Neural cell (in vitro differentiated cells): ENCODE data around the gene HIBADH. TPM values are rescaled to one million over a fixed set of nuclear protein-coding genes. Genes with fewer than 3 reads are reported as not detected.

ENCODE experiments used
- H2AFZ ChIP-seq: fragments of 200-600, 300-800 bp; sonication (generic), shearing (Covaris generic); 2 replicates; pipeline ENCODE4 v1.6.0; 2014; ENCODE audit warnings: low read depth, mild to moderate bottlenecking, antibody characterized with exemption, low read length, moderate library complexity
- H3F3A ChIP-seq: fragments of 200-600 bp; shearing (Covaris generic); 2 replicates; pipeline ENCODE4 v1.6.1; 2016; ENCODE audit warnings: mild to moderate bottlenecking, moderate library complexity, mixed read lengths, antibody characterized with exemption, low read length; ENCODE audit not compliant: insufficient read depth, poor library complexity, severe bottlenecking
- H3K27ac ChIP-seq: fragments of 200-600, 300-800 bp; sonication (generic), shearing (Covaris generic); 2 replicates; pipeline ENCODE4 v1.5.1; 2014; ENCODE audit warnings: mild to moderate bottlenecking, low read length, moderate library complexity
- H3K27me3 ChIP-seq: fragments of 300-800, 200-600 bp; sonication (generic), shearing (Covaris generic); 2 replicates; pipeline ENCODE4 v1.6.0; 2014; ENCODE audit warnings: mild to moderate bottlenecking, low read depth, low read length, moderate library complexity; ENCODE audit not compliant: insufficient read depth
- H3K36me3 ChIP-seq: fragments of 300-800, 200-600 bp; sonication (generic), shearing (Covaris generic); 2 replicates; pipeline ENCODE4 v1.5.1; 2014; ENCODE audit warnings: mild to moderate bottlenecking, antibody characterized with exemption, low read length, moderate library complexity; ENCODE audit not compliant: insufficient read depth
- H3K4me2 ChIP-seq: fragments of 300-800, 200-600 bp; sonication (generic), shearing (Covaris generic); 2 replicates; pipeline ENCODE4 v1.6.0; 2014; ENCODE audit warnings: mild to moderate bottlenecking, low read length
- H3K4me3 ChIP-seq: fragments of 300-800, 200-600 bp; sonication (generic), shearing (Covaris generic); 2 replicates; pipeline ENCODE4 v1.5.1; 2014; ENCODE audit warnings: mild to moderate bottlenecking, low read length, moderate library complexity
- H3K79me2 ChIP-seq: fragments of 200-600 bp; shearing (Covaris generic); replicated peaks from 2 replicates; pipeline ENCODE4 v1.6.0; 2014; ENCODE audit warnings: mild to moderate bottlenecking, low read length, moderate library complexity; ENCODE audit not compliant: insufficient read depth
- H3K9ac ChIP-seq: fragments of 300-800, 200-600 bp; sonication (generic), shearing (Covaris generic); 2 replicates; pipeline ENCODE4 v1.6.1; 2016; ENCODE audit warnings: mild to moderate bottlenecking, low read length, mixed read lengths
- H3K9me2 ChIP-seq: fragments of 200-600 bp; shearing (Covaris generic); 2 replicates; pipeline ENCODE4 v1.6.1; 2016; ENCODE audit warnings: mild to moderate bottlenecking, low read length, mixed read lengths; ENCODE audit not compliant: insufficient read depth
- H3K9me3 ChIP-seq: fragments of 200-600, 300-800 bp; sonication (generic), shearing (Covaris generic); 2 replicates; pipeline ENCODE4 v1.6.1; 2016; ENCODE audit warnings: mild to moderate bottlenecking, mixed run types, low read length, moderate library complexity, mixed read lengths
- H4K20me1 ChIP-seq: fragments of 200-600 bp; shearing (Covaris generic); 2 replicates; pipeline ENCODE4 v1.6.1; 2016; ENCODE audit warnings: mild to moderate bottlenecking, mixed run types; ENCODE audit not compliant: insufficient read depth
- CTCF ChIP-seq: fragments of 450-650 bp; IDR thresholded peaks from 2 replicates; pipeline ENCODE4 v1.5.1; 2014; ENCODE audit warnings: antibody characterized with exemption, mild to moderate bottlenecking, moderate library complexity; ENCODE audit not compliant: poor library complexity, severe bottlenecking
- EP300 ChIP-seq: fragments of 450-650 bp; conservative IDR thresholded peaks from 2 replicates; pipeline ENCODE4 v1.6.1; 2014; ENCODE audit warnings: antibody characterized with exemption, mild to moderate bottlenecking, moderate library complexity; ENCODE audit not compliant: poor library complexity, severe bottlenecking
- EZH2 ChIP-seq: fragments of 200-600, 300-800 bp; shearing (Covaris generic), sonication (generic); IDR thresholded peaks from 2 replicates; pipeline ENCODE4 v1.6.1; 2014; ENCODE audit warnings: antibody characterized with exemption, low read length, borderline replicate concordance, mild to moderate bottlenecking; ENCODE audit not compliant: insufficient read depth, poor library complexity, severe bottlenecking
- MXI1 ChIP-seq: fragments of 450-650 bp; conservative IDR thresholded peaks from 2 replicates; pipeline ENCODE4 v1.6.1; 2014; ENCODE audit warnings: antibody characterized with exemption, mild to moderate bottlenecking; ENCODE audit not compliant: poor library complexity, severe bottlenecking
- POLR2AphosphoS5 ChIP-seq: IDR thresholded peaks from 2 replicates; pipeline ENCODE4 v1.6.1; 2012
- RAD21 ChIP-seq: fragments of 450-650 bp; conservative IDR thresholded peaks from 2 replicates; pipeline ENCODE4 v1.6.1; 2014; ENCODE audit warnings: antibody characterized with exemption, mild to moderate bottlenecking, moderate library complexity
- SMC3 ChIP-seq: fragments of 450-650 bp; conservative IDR thresholded peaks from 2 replicates; pipeline ENCODE4 v1.6.1; 2014; ENCODE audit warnings: antibody characterized with exemption, mild to moderate bottlenecking, moderate library complexity; ENCODE audit not compliant: poor library complexity
- TAF1 ChIP-seq: IDR thresholded peaks from 2 replicates; pipeline ENCODE4 v1.6.1; 2012; ENCODE audit warnings: low read depth
- polyA plus RNA-seq: library from polyadenylated mRNA; depleted of rRNA; stranded (reverse); fragments of >200 nt; gene quantifications from 2 replicates; pipeline ENCODE4 v1.2.3, GENCODE V29; 2014
- TF ChIP-seq, protein P1 (sequence below): IDR thresholded peaks from 2 replicates; pipeline ENCODE4 v1.6.1; 2012; ENCODE audit warnings: borderline replicate concordance

HIBADH gene
- polyA plus RNA-seq, 1 donor from 2014 or later, result 14.4 TPM

DNA sequence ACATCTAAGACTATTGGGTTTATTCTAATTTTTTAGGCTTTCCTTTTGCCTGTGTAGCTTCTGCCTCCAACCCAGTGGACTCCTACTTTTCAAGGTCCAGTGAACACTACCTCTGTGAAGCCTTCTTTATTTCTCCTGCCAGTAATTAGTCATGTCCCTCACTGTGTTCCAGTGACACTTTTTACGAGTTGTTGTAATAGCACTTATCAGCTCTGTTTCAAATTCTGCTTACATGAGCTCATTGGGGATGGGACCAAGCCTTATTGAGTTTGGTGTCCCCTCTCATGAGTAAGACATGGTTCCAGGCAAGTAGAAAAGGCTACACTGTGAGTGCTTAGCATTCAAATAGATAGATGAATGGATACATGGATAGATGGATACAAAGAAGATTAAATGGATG is 184.6 kb downstream of the HIBADH start:
- TF ChIP-seq EZH2 (no peak), TAF1 (no peak), MXI1 (no peak), RAD21 (no peak), SMC3 (no peak), POLR2AphosphoS5 (no peak), EP300 (no peak), CTCF (no peak)
- TF ChIP-seq, protein P1, sequence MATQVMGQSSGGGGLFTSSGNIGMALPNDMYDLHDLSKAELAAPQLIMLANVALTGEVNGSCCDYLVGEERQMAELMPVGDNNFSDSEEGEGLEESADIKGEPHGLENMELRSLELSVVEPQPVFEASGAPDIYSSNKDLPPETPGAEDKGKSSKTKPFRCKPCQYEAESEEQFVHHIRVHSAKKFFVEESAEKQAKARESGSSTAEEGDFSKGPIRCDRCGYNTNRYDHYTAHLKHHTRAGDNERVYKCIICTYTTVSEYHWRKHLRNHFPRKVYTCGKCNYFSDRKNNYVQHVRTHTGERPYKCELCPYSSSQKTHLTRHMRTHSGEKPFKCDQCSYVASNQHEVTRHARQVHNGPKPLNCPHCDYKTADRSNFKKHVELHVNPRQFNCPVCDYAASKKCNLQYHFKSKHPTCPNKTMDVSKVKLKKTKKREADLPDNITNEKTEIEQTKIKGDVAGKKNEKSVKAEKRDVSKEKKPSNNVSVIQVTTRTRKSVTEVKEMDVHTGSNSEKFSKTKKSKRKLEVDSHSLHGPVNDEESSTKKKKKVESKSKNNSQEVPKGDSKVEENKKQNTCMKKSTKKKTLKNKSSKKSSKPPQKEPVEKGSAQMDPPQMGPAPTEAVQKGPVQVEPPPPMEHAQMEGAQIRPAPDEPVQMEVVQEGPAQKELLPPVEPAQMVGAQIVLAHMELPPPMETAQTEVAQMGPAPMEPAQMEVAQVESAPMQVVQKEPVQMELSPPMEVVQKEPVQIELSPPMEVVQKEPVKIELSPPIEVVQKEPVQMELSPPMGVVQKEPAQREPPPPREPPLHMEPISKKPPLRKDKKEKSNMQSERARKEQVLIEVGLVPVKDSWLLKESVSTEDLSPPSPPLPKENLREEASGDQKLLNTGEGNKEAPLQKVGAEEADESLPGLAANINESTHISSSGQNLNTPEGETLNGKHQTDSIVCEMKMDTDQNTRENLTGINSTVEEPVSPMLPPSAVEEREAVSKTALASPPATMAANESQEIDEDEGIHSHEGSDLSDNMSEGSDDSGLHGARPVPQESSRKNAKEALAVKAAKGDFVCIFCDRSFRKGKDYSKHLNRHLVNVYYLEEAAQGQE, result no peak
- H3K27ac ChIP-seq, result no peak overlapping the region
- H3K36me3 ChIP-seq, result no peaks in the 10 kb centered on the region
- H3K4me3 ChIP-seq, result no peak overlapping the region
- no peaks in the 10 kb centered on the region for H4K20me1 ChIP-seq
- H3K4me2 ChIP-seq, result no peak overlapping the region
- H3K79me2 ChIP-seq, result no peaks in the 10 kb centered on the region
- H2AFZ ChIP-seq, result no peak overlapping the region
- H3K9ac ChIP-seq, result no peak overlapping the region
- H3F3A ChIP-seq, result no peaks in the 10 kb centered on the region
- no peaks in the 10 kb centered on the region for H3K9me2 ChIP-seq
- H3K9me3 ChIP-seq, result no peaks in the 10 kb centered on the region
- H3K27me3 ChIP-seq, result no peaks in the 10 kb centered on the region

DNA sequence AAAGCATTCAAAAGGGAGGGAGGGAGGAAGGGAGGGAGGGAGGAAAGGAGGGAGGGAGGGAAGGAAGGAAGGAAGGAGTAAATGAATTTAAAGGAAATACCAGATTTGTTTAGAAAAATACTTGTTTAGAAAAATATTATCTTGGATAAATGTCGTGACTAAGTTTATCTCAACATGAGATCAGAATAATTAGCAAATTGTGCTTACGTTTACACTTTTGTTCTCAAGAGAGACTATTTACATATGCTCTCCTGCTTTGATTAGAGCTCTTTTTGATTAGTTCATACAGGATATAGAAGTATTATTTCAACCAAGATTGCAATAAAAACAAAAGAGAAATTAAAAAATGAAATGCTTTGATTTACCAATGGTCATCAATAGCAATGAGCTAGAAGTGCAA is 186.2 kb downstream of the HIBADH start:
- H3K4me2 ChIP-seq, result no peak overlapping the region
- H3K36me3 ChIP-seq, result no peaks in the 10 kb centered on the region
- H4K20me1 ChIP-seq, result no peaks in the 10 kb centered on the region
- no peaks in the 10 kb centered on the region for H3K27me3 ChIP-seq
- H2AFZ ChIP-seq, result no peak overlapping the region
- no peak overlapping the region for H3K27ac ChIP-seq
- H3K9me2 ChIP-seq, result no peaks in the 10 kb centered on the region
- H3K4me3 ChIP-seq, result no peak overlapping the region
- TF ChIP-seq POLR2AphosphoS5 (no peak), MXI1 (no peak), CTCF (no peak), EP300 (no peak), SMC3 (no peak), RAD21 (no peak), TAF1 (no peak), EZH2 (no peak)
- TF ChIP-seq, protein P1, result no peak
- H3F3A ChIP-seq, result no peaks in the 10 kb centered on the region
- no peaks in the 10 kb centered on the region for H3K9me3 ChIP-seq
- no peaks in the 10 kb centered on the region for H3K79me2 ChIP-seq
- H3K9ac ChIP-seq, result no peak overlapping the region
